NCI-H510A (cell line): ENCODE results near the gene ZCCHC2.

ENCODE experiments used
- DNase-seq: peaks from one replicate; lab custom pipeline; 2025; lab: John Stamatoyannopoulos, UW

ZCCHC2 gene

DNA sequence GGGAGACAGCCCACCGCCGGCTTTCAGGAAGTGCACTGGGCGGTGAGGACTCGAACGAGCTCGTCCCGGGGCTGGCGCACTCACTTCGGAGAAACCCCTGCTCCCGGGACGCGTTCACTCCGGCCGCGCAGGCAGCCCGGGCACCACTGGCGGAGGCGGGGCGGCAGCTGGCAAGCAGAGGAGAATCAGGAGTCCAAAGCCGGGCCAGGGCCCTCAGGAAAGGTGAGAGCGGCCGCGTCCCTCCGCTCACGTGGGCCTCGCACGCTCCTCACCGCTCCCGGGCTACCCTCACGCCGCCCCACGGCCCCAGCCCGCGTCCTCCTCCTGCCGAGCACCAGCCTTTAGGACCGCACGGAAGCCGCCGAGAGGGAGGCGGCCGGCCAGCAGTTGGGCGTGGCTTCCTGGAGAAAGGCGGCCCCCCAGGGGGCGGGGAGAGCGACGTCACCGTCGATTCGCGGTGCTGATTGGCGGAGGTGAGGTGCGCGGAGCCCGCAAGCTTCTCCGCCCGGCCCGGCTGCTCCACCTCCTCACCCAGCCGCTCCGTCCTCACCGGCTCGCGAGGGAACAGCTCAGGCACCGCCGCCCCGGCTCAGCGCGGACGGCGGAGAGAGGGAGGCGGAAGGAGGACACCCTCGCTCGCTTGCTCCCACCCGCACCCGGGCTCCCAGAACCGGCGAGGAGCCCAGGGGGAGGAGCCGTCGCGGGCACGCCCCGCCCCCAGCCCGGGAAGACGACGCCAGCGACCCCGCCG lies at the start of gene ZCCHC2:
ZCCHC2 (plus strand) TSS at position 522 of the 751 bp plus-strand sequence. CDS start 400 bp downstream, outside the sequence.
- peak; percentile 95 for DNase-seq

DNA sequence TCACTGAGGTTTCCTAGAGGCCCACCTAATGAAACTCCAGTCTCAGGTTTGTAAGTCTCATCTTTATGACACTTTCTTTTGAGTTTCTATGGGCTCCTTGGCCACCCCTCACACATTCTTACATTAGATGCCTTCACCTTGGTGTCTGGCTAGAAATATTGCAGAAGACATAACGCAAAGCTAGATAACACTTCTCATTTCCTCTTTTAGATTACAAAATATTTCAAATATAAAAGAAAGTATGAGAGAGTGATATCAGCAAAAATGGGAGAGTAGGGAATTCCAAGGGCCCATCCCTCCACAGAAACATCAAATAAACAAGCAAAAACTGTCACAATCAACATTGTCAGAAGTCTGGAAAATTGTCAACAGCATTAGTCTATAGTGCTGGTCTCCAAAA lies 43.3 kb upstream of the ZCCHC2 start:
- no peak for DNase-seq

DNA sequence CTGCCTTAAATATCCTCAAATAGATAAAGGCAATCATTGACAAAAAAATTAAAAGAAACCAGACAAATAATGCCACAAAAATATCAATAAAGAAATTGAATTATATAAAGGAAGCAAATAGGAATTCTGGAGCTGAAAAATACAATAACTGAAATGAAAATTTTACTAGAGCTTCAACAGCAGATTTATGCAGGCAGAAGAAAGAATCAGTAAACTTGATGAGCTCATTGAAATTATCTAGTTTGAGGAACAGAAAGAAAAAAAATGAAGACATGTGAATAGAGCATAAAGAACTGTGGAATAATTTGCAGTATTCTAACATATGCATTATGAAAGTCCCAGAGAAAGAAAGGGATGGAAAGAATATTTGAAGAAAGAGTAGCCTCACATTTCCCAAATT lies 41.9 kb upstream of the ZCCHC2 start:
- DNase-seq = no peak

DNA sequence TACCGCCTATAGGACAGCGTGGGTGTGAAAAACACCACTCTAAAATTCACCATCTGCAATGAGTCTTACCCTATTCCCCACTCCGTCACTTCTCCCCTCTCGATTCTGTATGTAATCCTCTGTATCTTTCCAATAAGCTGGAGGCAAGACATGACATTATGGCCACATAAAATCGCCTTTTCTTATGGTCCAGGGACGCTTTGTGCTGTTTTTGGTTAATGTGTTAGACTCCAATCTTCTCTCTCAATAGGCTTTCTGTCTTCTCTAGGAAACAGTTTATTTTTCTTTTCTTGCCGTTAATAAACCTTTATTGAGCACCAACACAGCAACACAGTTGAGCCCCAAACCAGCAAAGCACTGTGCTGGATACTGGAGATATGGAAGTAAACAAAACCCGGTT lies 37.9 kb upstream of the ZCCHC2 start:
- DNase-seq = no peak

DNA sequence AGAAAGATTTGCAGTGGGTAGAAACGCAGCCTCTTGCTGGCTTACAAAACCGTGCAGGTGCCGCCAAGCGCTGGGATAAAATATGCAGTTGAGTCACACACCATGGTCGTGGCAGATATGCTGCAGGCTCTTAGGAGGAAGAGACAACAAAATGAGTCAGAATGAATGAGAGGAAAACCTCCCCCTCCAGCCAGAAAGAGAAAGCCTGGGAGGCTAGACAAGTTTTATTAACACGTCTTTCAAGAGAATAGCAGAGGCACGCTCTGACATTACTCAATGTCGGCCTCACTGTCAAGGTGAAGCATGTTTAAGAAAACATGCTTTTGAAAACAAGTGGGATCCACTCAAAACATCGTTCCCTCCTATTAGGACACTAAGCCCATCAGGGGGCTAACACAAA lies 37.1 kb upstream of the ZCCHC2 start:
- DNase-seq = no peak

DNA sequence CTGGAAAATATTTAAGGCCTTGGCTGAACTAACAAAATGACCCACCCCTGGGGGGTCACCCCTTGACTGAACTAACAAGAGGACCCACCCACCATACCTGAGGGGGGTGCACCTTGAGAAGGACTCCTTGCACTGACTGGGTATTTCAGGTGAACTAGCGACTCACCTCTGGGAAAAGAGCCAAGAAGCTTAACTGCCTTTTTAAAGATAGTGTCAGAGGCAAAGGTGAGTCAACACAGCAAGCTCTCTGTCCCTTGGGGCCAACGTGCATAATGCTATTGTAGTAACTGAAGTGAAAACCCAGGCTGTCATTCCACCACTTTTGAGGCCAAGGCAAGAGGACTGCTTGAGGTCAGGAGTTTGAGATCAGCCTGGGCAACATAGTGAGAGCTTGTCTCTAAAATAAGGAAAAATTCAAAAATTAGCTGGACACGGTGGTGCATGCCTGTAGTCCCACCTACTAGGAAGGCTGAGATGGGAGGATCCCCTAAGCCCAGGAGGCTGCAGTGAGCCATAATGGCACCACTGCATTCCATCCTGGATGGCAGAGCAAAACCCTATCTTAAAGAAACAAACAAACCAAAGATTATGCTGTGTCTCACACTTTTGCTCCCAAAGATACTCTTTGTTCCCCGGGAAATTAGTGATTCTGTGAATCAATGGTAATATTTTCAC lies 36.4 kb upstream of the ZCCHC2 start:
- DNase-seq = peak; percentile 5

DNA sequence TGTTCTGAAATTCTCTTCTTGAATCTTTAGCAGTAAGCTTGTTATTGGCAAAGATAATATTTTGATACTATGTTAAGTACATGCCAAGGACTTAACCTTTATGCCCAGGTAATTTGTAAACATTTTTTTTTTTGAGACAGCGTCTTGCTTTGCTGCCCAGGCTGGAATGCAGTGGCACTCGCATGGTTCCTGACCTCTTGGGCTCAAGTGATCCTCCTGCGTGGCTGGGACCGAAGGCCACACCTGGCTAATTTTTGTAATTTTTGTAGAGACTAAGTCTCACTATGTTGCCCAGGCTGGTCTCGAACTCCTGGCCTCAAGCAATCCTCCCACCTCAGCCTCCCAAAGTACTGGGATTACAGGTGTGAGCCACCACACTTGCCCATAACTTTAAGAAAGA lies 35.7 kb upstream of the ZCCHC2 start:
- DNase-seq = no peak

DNA sequence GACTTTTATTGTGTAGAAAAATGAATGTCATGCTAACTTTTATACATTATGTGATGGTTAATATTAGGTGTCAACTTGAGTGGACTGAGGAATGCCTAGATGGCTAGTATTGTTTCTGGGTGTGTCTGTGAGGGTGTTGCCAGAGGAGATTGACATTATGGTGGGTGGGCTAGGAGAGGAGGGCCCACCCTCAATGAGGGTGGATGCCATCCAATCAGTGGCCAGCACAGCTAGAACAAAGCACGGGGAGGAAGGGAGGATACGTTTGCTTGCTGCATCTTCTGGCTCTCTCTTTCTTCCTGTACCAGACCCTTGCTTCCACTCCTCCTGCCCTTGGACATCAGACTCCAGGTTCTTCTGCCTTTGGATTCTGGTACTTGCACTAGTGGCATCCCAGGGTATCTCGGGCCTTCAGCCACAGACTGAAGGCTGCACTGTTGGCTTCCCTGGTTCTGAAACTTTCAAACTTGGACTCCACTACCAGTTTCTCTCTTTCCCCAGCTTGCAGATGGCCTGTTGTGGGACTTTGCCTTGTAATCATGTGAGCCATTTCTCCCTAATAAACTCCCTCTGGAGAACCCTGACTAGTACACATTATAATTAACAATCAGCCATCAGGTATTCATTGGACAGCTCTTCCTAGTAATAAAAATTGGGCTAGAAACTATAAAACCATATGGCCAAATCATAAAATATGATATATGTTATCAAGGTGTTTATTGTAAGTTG lies 31.7 kb upstream of the ZCCHC2 start:
- no peak for DNase-seq

DNA sequence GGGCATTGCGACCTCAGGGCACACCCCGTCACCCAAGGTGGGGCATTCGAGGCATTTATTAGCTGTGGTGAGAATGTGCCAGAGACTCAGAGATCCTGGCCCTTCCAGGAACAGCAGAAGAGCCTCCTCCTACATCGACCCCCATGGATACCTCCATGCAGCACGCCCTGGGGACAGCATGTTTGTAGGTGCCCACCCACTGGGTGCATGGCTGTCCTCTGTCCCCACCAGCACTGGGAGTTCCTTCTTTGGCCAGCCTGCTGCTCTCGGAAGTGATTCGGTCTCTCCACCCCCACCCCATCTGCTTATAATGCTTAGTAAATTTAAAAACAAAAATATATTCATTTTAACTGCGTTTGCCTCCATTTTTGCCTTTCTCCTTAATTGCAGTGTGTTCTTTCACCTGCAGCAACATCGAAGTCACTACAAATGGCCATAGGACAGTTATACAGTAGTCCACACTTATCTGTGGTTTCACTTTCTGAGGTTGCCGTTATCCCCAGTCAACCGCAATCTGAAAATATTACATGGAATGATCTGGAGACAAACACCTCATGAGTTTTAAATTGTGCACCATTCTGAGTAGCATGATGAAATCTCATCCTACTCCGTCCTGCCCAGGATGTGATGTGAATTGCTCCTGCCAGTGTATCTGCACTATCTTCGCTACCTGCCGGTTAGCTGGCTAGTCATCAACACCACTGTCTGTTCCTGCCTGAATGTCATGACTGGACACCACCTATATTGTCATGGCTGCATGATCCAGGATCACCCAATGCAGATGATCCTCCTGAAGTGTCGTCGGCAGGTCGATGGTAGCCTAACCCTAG lies 29.6 kb upstream of the ZCCHC2 start:
- DNase-seq = no peak

DNA sequence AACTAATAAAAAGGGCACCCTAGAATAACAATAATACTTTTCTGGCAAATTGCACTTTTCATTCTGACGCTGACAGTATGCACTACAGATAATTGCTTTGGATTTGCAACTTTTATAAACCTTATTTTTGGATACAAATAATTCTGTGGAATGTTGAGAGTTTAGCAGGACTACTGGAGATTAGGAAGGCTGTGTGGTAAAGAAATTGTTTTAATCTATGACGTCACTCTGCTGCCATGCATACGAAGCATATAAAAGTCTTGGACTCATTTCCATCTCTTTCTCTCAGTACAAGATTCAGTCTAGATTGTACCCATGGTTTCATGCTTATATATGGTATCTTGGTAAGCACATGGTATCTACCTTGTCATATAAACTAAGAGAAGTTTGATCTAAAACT lies 28.1 kb upstream of the ZCCHC2 start:
- DNase-seq = no peak

DNA sequence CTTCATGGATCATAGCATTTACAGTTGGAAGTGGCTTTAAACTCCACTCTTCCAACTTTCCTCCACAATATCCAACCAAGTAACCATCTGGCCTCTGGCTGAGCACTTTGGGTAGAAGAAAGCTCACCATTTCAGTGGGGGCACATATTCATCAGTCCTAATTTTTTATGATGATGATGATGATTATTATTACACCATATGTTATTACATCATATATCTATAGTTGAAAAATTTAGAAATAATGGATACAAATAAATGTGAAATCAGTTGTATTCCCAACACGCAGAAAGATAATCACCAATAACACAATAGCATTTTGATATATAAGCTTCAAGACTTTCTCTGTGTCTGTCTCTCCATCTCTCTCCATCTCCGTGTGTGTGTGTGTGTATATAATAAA lies 26.6 kb upstream of the ZCCHC2 start:
- DNase-seq = no peak

DNA sequence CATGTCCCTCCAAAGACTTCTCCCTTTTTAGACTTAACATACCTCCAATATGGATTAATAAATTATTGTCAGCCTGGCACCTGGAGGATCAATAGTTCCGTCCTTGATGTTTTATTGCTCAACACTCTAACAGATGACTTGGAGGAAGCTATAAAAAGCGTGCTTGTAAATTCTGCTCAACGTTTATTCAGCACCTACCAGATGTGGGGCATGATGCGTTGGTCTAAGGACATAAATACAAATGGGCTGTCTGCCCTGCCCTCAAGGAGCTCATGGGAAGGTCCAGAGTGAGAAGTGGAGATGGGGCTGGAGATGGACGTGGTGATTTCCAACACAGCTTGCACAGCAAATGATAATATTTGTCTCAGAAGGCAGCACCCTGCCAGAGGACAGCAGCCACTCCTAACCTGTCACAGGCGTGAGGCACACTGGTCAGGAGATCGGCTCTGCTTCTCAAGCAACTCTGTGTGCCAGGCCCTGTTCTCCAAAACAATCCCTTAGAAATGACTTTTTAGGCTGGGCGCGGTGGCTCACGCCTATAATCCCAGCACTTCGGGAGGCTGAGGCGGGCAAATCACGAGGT lies 25.5 kb upstream of the ZCCHC2 start:
- DNase-seq = no peak

DNA sequence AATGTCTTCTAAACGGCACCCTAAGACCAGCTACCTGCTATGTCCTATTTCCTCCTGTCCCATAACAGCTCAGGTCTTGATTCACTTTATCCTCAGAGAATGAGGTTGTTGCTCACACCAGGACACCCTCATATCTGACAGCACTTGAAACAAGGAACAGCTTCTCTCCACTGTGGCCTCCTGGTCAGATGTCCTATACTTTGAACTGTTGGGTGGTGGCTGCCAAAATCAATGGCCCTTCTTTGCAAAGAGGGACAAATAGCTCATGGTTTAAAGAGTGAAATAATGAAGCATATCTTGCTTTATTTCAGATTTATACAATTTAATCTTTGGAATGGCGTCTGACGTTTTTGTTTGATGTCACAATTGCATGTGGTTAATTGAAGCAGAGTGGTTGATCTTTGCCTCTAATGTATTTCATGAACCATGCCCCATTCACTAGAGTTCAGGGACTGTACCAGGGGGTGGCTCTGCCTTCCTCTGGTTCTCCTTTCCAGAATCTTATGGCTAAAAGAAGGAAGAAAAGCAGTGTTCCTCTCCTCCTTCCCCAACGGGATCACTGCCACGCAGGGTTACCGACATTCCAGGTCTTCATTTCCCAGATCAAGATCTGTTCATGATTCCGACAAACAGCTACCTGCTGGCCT lies 24.1 kb upstream of the ZCCHC2 start:
- no peak for DNase-seq

DNA sequence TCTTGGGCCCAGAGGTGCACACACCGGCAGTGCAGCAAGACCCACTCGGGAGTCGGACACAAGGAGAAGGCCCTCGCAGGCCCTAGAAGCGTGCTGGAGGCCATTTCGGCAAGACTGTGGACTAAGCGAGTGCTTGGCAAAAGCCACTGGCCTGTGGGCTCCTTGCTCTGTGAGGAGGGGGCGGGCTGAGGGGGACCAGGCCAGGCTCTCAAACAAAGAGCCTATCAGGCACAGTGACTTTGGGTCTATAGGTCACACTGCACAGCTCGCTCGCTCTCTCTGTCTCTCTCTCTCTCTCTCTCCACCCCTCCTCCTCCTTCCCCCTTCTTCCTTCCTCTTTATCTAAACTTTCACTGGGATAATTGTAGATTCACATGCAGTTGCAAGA lies 23.6 kb upstream of the ZCCHC2 start:
- no peak for DNase-seq

DNA sequence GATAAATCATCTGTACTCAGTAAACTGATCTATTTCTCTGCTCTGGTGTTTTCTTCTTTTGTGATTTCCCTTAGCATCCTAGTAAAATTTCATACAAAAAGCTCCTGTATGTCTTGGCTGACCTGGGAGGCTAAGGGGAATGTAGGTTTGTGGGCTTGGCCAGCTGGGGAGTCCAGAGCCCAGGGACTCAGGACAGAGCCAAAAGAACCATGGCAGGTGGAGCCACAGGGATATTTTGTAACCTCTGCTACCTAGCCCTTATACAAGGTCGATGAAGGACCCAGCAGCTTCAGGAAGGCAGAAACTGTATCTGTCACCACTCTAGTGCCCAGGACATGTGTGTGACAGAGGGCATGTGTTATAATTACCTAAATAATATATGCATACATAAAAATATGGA lies 22.7 kb upstream of the ZCCHC2 start:
- no peak for DNase-seq

DNA sequence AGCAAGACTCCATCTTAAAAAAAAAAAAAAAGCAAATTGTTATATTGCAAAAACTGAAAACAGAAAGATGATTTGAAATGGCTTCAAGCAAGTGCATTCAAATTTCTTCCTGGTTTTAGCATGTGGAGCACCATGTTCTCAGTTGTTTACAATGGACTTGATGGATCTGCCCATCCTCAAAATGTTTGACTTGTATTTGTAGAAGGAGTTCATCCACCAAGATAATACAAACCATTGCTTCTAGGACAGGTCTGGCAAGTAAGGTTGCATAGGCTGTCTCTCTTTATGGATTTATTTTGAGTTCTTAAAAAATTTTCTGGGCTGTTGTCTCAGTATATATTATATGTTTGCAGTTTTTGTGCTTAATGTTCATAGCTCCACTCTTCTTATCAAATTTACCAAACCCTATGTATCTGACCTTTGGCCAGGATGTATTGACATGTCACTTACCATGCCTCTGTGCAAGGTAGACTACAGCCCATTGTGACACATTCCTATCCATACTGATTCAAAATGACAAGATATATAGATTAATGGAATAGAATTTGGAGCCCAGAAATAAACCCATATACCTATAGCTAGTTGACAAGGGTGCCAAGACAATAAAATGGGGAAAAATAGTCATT lies 21.7 kb upstream of the ZCCHC2 start:
- DNase-seq = no peak

DNA sequence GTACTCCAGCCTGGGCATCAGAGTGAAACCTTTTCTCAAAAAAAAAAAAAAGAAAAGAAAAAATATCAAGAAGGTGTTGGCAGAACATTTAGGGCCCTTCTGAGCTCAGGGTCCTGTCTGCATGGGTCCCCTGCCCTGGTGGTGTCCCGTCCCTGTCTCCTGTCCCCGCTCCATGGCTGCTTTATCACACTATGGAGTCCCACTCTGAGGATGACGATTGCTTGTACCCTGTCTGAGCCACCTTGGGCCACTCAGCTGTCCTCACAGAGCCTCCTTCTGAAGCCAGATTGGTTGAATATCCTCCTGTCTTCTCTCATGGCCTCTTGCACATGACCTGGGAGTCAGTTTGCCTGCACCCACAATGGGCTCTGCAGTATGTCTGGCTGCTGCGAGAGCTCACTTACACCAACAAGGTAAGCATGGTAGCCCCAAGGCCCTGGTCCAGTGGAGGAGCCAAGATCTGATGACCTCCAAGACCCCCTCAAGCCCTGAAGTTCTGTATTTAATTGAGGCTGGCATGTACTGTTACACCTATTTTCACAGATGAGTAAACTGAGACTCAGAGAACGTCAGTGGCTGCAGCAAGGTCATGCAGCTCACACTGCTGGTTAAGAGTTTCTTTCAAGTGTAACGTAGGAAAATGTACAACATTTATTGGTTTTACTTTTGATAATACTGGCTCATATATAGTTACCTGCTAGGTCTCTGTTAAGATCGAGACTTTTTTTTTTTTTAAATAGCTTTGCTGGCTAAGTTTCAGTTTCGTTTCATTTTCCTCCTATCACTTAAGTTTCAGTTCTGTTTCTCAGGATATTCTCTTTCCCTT lies 16.9 kb upstream of the ZCCHC2 start:
- DNase-seq = no peak

DNA sequence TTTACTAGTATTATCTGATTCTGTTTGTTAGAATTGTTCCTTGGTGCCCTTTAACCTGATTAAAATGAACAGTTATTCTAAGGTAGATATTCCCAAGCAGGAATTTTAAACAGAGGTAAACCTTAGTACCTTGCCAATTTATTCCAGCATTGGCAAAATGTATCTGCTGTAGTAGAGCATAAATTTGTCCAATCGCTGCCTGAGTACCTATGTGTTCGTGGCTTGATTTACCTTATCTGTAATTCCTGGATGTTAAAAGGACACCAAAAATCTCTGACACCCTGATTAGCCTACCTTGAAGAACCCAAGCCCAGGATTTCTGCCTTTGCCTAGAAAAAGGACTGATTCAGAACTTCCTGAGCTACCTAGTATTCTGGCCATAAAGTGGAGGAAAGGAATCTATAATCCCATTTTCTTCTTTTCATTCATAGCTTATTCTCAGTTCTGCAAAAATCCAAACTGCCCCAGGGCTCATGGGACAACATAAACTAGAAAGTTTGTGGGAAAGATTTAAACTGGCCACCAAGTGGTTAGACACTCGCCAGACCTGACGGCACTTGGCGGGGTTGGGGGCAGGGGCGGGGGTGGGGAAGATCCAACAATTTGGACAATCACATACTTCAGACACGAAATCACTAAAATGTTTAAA lies 16.2 kb upstream of the ZCCHC2 start:
- DNase-seq = no peak

DNA sequence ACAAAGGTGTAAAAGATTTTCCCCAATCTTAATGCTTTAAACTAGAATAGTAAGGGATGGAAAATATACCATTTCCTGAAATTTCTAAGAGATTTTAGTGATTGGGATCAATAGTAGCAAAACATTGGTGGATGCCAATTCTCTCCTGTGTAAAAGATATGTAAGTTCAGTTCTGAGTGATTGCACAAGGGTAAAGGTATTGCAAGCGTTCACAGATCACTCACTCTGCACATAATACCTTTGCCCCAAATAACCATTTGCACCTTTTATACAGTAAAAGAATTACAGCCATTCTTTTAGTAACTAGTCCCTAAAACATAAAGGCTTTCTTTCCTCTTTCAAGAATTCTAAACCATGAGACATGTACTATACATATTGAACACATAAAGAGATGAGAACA lies 13.0 kb upstream of the ZCCHC2 start:
- no peak for DNase-seq

DNA sequence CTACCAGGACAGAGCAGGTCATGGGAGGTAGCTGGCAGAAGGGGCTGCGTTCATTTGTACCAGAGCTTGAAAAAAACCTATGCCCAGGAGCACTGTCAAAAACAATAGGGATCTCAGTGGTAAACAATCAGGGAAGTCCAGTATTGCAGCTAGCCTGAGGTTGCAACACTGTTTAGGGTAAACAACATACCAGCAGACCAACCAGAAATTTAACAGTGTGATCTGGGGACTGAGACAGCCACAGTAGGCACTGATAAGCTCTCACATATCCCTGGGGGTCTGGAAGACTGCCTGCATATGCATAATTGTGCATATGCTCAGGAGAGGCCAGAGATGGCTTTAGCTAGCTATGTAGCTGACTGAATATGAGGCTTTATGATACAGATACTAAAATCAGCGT lies 12.0 kb upstream of the ZCCHC2 start:
- no peak for DNase-seq
